ENCODE results near the gene RALGAPA2. TPM values are rescaled to one million over a fixed set of nuclear protein-coding genes. Genes with fewer than 3 reads are reported as not detected.
A peak's percentile ranks its signal among the peaks of the same experiment; 100 is the strongest.

RALGAPA2 gene
- polyA plus RNA-seq, 1 of the 3 experiments (the other 2 are of a cell fraction), result 1.0 TPM

GRCh38 chr20:20459726-20460125, 252.7 kb downstream of the RALGAPA2 start:
- TF ChIP-seq GABPA (IDR thresholded peaks at IDR 0.05; ENCODE audit: low read depth), result no peak
- TF ChIP-seq YY1 (IDR thresholded peaks at IDR 0.05; ENCODE audit: low read depth), result no peak
- no peak for TF ChIP-seq NRF1 (IDR thresholded peaks at IDR 0.05; ENCODE audit: low read depth, low read length)
- TF ChIP-seq GATA2 (CRISPR knock-in tag; IDR thresholded peaks at IDR 0.05), result no peak
- TF ChIP-seq SIN3A (IDR thresholded peaks at IDR 0.05; ENCODE audit: borderline replicate concordance, low read depth, low read length), result no peak
- no peak for TF ChIP-seq TEAD4 (IDR thresholded peaks at IDR 0.05; ENCODE audit: borderline replicate concordance, insufficient read depth)
- no peak for TF ChIP-seq FOXJ3 (CRISPR knock-in tag; IDR thresholded peaks at IDR 0.05)
- no peak for TF ChIP-seq NFIC (IDR thresholded peaks at IDR 0.05; ENCODE audit: borderline replicate concordance)
- ChIA-PET POLR2A (no interaction called here), CTCF (no interaction called here)
- no peaks in the 10 kb centered on the region for H3K9me3 ChIP-seq
- no peak overlapping the region for H2AFZ ChIP-seq (ENCODE audit: low read depth)
- no peak for DNase-seq
- H3K36me3 ChIP-seq (replicated peaks in 1 of 2; ENCODE audit: control insufficient read depth in 1 of 2, insufficient read depth in 2 of 2, low read length in 1 of 2), result no peaks in the 10 kb centered on the region
- no peak overlapping the region for H3K4me2 ChIP-seq
- H3F3A ChIP-seq (replicated peaks; ENCODE audit: insufficient read depth), result no peaks in the 10 kb centered on the region
- no peaks in the 10 kb centered on the region for H4K20me1 ChIP-seq (ENCODE audit: insufficient read depth)
- H3K4me3 ChIP-seq (ENCODE audit: low read depth in 2 of 2, low read length in 1 of 2), result no peak overlapping the region
- no peaks in the 10 kb centered on the region for H3K9me2 ChIP-seq
- H3K27me3 ChIP-seq (ENCODE audit: insufficient read depth), result no peaks in the 10 kb centered on the region
- WGBS (ENCODE audit: low lambda C conversion rate), result 79% methylated on average over 5 of the region's 5 CpGs
- no peaks in the 10 kb centered on the region; a peak in 2 of 4 replicates for H3K4me1 ChIP-seq (ENCODE audit: control insufficient read depth in 1 of 2, insufficient read depth in 2 of 2, low read depth in 1 of 2, low read length in 1 of 2)
- H3K27ac ChIP-seq (ENCODE audit: low read depth in 2 of 2, low read length in 1 of 2), result no peak overlapping the region
- H3K79me2 ChIP-seq (ENCODE audit: insufficient read depth), result no peaks in the 10 kb centered on the region
- H3K9ac ChIP-seq, result no peak overlapping the region

DNA sequence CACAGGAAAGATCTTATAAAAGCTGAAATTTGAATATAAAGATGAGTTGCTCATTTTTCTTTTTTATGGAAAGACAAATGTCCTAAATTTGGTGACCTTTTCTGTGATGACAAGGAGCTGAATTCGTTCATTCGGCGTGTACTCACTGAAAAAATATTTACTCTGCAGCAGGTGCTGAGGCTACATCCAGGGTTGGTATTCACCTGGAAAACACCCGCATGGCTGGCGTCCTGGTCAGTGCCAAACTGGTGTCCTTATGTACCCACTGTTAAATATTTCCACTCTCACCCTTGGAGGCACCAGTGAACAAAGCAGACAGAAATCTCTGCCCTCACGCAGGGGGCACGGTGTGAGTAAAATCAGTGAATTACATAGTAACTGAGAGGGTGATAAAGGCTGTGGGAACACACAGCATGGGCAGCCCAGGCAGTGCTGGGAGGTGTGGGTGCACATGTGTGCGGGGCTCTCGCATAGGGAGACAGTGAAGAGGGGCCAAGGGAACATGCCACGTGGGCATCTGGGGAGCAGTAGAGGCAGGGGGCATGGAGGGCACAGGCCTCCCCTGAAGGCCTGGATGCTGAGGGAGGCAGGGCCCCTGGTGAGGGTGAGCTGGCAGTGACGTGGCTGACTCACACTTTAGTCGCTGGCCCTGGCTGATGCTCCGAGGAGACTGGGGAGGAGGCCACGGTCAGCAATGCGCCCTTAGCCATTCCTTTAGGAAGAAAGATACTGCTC, 254.9 kb downstream of the RALGAPA2 start:
- WGBS (ENCODE audit: low lambda C conversion rate), result 68% methylated on average over 12 of the region's 15 CpGs
- Histone ChIP-seq H3K4me2 (no peak overlapping the region), H3K4me1 (ENCODE audit: control insufficient read depth in 1 of 2, insufficient read depth in 2 of 2, low read depth in 1 of 2, low read length in 1 of 2) (peaks cover 0 to under 1% of the 10 kb centered on the region in 2 experiments; a peak in 2 of 4 replicates), H3F3A (replicated peaks; ENCODE audit: insufficient read depth) (no peaks in the 10 kb centered on the region), H3K9me2 (no peaks in the 10 kb centered on the region), H3K79me2 (ENCODE audit: insufficient read depth) (no peaks in the 10 kb centered on the region), H3K36me3 (replicated peaks in 1 of 2; ENCODE audit: control insufficient read depth in 1 of 2, insufficient read depth in 2 of 2, low read length in 1 of 2) (no peaks in the 10 kb centered on the region), H3K4me3 (ENCODE audit: low read depth in 2 of 2, low read length in 1 of 2) (no peak overlapping the region), H3K9me3 (no peaks in the 10 kb centered on the region), H2AFZ (ENCODE audit: low read depth) (no peak overlapping the region), H4K20me1 (ENCODE audit: insufficient read depth) (no peaks in the 10 kb centered on the region), H3K27ac (ENCODE audit: low read depth in 2 of 2, low read length in 1 of 2) (no peak overlapping the region), H3K27me3 (ENCODE audit: insufficient read depth) (no peaks in the 10 kb centered on the region), H3K9ac (no peak overlapping the region)
- TF ChIP-seq RXRA (IDR thresholded peaks at IDR 0.05; ENCODE audit: borderline replicate concordance, low read depth) (no peak), GABPA (IDR thresholded peaks at IDR 0.05; ENCODE audit: low read depth) (no peak), NRF1 (IDR thresholded peaks at IDR 0.05; ENCODE audit: low read depth, low read length) (no peak), EZH2phosphoT487 (IDR thresholded peaks at IDR 0.05; ENCODE audit: borderline replicate concordance, low read depth) (no peak), SIN3A (IDR thresholded peaks at IDR 0.05; ENCODE audit: borderline replicate concordance, low read depth, low read length) (no peak), MEF2A (IDR thresholded peaks at IDR 0.05; ENCODE audit: borderline replicate concordance, low read depth) (no peak), FOXM1 (IDR thresholded peaks at IDR 0.05; ENCODE audit: low read depth) (no peak), FOSL2 (IDR thresholded peaks at IDR 0.05; ENCODE audit: borderline replicate concordance, low read depth) (peak; percentile 30; the same call in 1 of the 2 replicates)
- CTCF ChIA-PET, result interaction anchor here (0.9 kb wide), 1 partner anchor 16 kb away, joined by 3 read pairs; no protein-coding TSS in a partner anchor
- no peak for DNase-seq
- POLR2A ChIA-PET, result no interaction called here
